Measurements from ENCODE around the gene H2BW2.
"Not testable (repeated sequence)": the region's sequence is repeated elsewhere in the genome, so short reads cannot be mapped to it uniquely, and the experiment has no call there.

H2BW2 gene

DNA sequence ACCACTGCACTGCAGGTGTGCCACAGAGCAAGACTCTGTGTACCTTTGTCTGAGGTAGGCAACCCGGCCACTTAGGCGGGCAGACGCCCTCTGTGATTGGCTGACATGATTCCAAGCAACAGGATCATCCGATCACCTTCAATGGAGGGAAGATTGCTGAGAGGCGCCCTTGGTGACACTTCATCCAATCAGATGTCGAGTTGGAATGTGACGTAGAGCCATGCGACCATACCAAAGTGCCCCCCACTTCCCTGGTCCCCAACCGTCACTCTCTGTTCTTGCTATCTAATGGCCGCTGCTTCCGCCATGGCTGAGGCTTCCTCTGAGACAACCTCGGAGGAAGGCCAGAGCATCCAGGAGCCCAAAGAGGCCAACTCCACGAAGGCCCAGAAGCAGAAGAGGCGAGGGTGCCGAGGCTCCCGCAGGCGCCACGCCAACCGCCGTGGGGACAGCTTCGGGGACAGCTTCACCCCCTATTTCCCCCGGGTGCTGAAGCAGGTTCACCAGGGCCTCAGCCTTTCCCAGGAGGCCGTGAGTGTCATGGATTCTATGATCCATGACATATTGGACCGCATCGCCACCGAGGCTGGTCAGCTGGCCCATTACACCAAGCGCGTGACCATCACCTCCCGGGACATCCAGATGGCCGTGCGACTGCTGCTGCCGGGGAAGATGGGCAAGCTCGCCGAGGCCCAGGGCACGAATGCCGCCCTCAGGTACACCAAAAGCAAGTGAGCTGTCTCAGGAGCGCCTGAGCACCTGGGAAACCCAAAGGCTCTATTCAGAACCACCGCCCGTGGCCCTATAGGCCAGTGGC lies at the start of gene H2BW2:
H2BW2 (plus strand) TSS at position 268 of the 817 bp plus-strand sequence; CDS start at position 307, 39 bp downstream.
- no peak for DNase-seq

DNA sequence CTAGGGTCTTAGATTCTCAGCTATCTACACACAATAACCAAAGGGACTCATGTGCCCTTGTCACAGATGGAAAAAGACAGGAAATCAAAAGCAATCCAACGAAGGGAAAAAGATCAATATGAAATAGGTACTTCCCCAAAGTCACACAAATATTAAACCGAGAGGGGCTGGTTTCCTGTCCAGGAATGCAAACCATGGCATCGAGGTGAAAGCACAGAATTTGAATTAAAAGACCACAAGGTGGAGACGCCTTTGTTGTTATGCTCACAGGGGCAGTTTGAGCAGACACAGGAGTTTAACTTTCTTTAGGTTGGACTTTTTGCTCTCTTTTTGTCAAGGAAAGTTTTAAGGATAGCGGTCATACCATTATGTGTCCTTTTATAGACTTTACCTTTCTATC lies 40.5 kb upstream of the H2BW2 start:
- DNase-seq = no peak

DNA sequence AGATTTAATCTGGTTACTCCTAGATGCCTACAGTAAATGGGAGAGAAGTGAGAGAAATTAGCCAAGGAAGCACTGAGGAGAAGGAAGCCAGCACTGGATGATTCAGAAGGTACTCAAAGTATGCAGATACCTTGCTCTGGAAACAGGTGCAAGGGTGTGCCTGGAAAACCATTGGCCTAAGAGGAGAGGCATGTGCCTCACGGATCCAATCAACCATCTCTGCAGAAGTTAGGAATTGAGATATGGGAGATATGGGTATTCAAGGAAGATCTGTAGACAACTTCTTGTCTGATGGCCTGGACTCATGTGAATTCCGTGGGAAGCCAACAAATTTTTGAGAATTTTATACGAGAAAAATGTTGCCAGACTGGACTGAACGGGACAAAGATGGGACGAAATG lies 30.9 kb upstream of the H2BW2 start:
- no peak for DNase-seq

DNA sequence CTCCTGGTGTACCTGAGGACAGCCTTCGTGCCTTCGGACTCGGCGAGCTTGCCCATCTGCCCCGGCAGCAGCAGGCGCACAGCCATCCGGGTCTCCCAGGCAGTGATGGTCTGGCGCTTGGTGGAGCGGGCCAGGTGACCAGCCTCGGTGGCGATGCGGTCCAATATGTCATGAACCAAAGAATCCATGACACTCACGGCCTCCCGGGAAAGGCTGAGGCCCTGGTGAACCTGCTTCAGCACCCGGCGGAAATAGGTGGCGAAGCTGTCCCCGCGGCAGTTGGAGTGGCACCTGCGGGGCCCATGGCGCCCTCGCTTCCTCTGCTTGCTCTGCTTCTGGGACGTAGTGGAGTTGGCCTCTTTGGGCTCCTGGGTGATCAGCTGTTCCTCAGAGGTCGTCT lies 26.6 kb upstream of the H2BW2 start:
- no peak for DNase-seq

DNA sequence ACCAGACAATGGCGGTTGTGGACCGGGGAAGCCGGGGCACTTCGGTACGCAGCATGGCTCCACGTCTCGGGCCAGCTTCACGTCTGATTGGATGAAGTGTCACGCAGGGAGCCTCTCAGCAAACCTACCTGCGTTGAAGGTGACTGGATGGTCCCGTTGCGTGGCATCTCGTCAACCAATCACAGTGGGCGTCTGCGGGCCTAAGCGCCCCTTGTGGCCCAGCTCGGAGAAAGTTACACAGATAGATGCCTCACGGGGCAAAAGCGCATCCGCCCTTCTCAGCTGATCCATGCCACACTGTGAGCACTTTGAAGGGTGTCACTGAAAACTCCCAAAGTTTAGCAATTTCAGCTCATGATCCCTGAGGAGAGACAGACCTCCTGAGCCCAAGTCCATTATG lies 26.1 kb upstream of the H2BW2 start, which contains the start of gene H2BW1:
H2BW1 (minus strand) TSS at position 103 of the 400 bp plus-strand sequence. CDS start 132 bp downstream, outside the sequence.
- DNase-seq = no peak

DNA sequence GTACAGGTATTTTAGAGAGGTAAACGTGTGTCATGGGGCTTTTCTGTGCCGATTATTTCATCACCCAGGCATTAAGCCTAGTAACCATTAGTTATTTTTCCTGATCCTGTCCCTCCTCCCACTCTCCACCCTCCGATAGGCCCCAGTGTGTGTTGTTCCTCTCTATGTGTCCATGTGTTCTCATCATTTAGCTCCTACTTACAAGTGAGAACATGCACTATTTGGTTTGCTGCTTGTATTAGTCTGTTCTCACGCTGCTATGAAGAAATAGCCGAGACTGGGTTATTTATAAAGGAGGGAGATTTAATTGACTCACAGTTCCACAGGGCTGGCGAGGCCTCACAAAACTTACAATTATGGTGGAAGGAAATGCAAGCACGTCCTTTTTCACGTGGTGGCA lies 24.2 kb upstream of the H2BW2 start:
- DNase-seq = not testable (repeated sequence)

DNA sequence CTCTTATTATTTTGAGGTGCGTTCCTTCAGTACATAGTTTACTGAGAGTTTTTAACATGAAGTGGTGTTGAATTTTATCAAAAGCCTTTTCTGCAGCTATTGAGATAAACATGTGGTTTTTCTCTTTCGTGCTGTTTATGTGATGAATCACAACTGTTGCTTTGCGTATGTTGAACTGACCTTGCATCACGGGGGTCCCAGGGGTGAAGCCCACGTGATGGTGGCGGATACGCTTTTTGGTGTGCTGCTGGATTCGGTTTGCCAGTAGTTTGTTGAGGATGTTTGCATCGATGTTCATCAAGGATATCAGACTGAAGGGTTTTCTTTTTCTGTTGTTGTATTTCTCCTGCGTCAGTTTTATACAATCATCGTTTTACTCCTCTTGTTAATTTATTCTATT lies 21.6 kb upstream of the H2BW2 start:
- no peak for DNase-seq

DNA sequence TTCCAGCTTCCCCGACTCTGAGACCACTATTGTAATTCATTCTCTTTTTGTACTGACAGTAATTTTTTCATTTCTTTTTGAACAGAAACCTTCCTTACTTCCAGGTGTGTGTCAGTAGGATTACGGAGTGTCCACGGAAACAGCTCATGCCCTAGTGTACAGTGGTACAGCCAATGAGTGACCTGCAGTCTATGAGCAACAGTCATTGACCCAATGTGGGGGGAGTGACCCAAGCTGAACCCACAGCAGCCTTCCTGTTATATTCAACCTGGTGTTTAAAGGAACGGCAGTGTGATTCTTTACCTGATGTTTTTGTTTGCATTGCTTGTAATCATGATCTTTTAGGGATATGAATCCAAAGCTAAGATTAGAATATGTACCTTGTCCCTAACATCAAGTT lies 1.2 kb downstream of the H2BW2 start:
- no peak for DNase-seq

DNA sequence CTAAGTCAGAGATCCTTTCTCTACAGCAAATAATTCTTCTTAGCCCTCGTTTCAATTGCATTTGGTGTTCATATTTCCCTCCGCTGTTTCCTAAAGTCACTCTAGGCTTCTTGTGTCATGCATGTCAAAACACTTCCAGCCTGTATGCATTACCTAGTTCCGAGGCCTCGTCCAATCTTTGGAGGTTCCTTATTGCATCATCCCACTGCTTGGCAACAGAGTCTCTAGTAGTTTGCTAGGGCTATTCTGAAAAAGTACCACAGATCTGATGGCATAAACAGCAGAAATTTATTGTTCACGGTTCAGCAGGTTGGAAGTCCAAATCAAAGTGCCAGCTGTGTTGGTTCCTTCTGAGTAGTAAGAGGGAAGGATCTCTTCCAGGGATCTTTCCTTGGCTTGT lies 5.9 kb downstream of the H2BW2 start:
- DNase-seq = no peak

DNA sequence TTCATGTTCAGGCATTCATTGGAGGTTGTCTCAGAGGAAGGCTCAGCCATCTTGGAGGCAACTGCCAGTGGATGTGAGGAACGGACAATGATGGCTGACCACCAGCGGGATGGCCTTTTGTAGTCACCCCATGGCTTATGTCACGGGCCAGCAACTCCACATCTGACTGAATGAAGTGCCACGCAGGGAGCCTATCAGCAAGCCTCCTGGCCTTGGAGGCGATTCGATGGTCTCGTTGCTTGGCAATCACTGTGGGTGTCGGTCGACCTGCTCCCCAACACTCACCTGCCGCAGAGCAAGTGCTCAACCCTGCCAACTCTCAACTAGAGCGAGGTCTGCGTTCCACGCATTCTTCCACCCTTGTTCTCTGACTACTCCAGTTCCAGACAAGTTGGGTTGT lies 7.4 kb downstream of the H2BW2 start:
- no peak for DNase-seq

DNA sequence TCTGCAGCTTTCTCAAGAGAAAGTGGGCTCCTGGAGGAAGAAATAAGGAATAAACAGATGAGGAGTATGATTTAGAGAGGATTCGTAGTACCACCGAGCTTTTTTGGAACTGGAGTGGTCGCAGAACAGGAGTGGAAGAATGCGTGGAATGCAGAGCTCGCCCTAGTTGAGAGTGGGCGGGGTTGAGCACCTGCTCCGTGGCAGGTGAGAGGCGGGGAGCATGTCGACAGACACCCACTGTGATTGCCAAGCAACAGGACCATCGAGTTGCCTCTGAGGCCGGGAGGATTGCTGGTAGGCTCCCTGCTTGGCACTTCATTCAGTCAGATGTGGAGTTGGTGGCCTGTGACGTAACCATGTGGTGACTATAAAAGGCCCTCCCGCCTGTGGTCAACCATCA lies 15.2 kb downstream of the H2BW2 start:
- DNase-seq = not testable (repeated sequence)

DNA sequence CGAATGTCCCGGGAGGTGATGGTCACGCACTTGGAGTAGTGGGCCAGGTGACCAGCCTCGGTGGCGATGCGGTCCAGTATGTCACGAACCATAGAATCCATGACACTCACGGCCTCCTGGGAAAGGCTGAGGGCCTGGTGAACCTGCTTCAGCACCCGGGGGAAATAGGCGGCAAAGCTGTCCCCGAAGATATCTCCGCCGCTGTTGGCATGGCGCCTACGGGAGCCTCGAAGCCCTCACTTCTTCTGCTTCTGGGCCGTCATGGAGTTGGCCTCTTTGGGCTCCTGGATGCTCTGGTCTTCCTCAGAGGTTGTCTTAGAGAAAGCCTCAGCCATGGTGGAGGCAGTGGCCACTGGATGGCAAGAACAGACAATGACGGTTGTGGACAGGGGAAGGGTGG lies 22.9 kb downstream of the H2BW2 start:
- DNase-seq = not testable (repeated sequence)

DNA sequence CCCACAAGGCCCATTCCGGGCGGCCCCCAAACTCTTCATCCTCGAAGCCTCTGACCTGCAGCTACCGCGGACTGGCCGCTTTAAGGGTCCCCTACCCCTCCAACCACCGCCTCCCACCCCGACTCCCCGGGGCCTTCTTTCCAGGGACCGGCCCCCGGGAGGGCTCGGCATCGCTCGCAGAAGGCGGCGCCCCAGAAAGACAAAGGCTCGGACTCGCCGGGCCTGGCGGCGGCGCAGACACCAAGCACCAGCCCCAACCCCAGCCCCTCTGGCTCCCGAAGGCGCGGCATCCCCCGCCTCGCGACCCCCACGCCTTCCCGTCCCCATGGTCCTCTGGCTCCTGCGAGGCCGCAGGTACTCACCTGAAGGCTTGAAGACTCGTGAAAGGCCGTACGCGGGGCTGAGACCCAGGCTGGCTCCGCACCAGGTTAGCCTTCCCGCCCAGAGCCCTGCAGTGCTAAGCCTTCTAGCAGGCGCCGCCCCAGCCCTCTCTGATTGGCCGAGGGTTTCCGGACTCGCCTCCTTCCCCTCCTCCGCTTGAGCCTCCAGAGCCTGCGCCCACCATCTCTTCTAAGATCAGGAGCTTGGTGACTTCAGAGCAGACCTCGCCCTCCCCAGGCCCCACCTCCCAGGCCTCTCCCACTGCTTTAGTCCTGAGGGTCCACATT lies 36.2 kb downstream of the H2BW2 start, which contains the start of gene TMSB15C:
TMSB15C (minus strand) TSS at position 459 of the 668 bp plus-strand sequence.
- DNase-seq = not testable (repeated sequence)

DNA sequence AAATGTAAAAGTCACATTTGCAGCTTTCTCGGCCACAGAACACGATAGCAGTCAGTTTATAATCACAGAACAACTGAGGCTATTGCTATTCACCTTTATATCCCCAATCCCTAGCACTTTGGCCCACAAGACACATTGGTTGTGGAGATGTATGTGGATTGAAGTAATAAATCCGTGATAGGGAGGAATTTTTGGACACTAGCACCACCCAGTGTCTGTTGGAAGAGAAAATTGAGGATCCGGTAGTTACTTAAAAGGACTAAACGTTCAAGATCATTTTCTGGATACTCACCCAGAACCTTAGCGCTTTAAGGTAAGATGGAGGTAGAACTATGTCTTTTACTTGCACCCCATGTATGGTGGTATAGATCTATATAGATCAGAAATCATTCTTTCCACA lies 38.1 kb downstream of the H2BW2 start:
- not testable (repeated sequence) for DNase-seq

DNA sequence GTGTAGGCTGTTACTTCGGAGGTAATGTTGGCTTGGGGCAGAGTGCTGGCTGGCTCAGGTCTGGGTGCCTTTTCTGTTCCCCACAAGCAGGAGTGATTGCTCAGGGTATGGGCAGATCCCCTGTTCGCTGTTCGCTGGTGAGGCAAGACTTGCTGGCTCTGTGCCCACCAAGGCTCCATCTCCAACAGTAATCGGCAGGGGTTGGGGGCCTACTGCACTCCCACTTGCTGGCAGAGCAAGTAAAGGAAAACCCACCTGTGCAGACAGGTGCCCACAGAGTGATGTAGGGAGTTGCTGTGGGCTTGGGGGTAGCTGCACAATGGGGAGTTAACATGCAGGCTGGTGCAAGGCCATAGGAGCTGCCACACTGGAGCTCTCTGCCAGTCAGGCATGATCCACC lies 44.3 kb downstream of the H2BW2 start:
- no peak for DNase-seq

DNA sequence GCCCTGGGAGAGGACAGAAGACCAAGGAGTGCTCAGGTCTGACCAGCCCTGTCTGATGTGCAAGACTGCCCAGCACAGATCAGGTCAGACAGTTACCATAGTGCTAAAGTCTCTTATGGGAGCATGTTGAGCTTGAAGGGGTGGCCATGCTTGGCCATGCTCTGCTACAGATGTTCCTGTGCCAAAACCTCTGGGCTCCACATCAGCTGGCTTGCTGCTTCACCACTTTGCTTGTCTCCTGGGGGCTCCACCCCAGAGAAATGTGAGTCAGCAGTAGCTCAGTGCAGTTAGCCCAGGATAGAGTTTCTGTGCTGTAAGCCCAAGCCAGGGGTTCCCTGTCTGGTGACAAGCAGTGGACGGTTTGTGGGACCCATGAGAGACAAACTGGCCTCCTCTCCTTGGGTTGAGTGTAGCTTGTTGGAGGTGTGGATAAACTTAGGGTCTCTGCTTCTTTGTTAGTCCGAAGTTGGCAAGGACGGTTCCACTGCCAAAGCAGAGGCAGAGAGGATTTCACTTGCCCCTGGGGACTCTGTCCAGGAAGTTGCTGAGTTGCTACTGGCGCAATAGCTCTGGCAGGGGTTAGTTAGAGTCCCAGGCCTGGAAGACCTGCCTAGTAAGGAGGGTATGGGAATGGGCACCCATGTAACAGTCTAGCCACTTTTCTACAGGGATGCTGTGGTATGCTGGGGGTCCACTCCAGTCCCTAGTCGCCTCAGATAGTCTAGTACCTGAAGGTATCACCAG lies 45.0 kb downstream of the H2BW2 start:
- DNase-seq = no peak

DNA sequence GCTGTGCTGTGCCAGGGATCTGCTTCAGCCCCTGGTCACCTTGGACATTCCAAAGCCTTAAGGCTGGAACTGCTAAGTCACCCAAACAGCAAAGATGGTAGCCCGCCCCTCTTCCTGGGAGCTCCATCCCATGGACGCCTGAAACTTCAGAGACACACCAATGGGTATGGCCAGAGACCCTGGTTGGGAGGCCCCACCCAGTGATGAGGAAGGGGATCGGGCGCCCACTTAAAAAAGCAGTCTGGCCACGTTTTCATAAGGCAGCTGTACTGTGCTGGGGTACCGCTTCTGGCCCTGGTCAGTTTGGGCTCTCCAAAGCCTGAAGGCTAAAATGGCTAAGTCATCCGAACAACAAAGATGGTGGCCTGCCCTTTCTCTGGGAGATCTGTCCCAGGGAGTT lies 45.7 kb downstream of the H2BW2 start:
- no peak for DNase-seq

DNA sequence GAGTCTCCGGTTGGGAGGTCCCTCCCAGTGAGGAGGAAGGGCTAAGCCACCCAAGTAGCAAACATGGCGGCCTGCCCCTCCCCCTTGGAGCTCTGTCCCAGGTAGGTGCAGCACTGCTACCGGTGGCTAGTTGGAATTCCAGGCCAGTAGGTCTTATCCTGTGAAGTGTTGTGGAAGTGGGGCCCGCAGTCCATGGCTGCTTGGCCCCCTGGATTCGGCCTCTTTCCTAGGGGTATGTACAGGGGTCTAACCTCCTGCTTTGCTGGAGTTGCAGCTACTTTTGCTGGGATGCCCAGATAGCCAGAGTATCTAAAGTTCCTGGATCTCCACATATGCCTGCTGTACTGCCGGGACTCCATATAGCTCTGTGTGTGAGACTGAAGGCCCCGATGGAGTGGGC lies 46.2 kb downstream of the H2BW2 start:
- no peak for DNase-seq
